WTC11 (cell line): ENCODE results near the gene LGALS4. TPM values are rescaled to one million over a fixed set of nuclear protein-coding genes. Genes with fewer than 3 reads are reported as not detected.

Source experiments
- ATAC-seq: fragments of 200-7000 bp; cut with Tn5 transposase; 2 replicates; pipeline ENCODE4 v1.10.0; 2021; ENCODE audit warnings: mild to moderate bottlenecking, moderate library complexity
- CTCF ChIA-PET: fragments of 300-600 bp; sonication (Branson Sonifier 250); formaldehyde crosslinking; loops from one replicate; lab custom pipeline; 2021; ENCODE audit warnings: antibody characterized with exemption; lab: Charles Lee
- POLR2A ChIA-PET: fragments of 350-600 bp; sonication (Branson Sonifier 250); formaldehyde crosslinking; loops from one replicate; lab custom pipeline; 2021; ENCODE audit warnings: antibody characterized with exemption; lab: Charles Lee
- DNase-seq: peaks from one replicate; pipeline ENCODE4 v3.0.0; 2021; ENCODE audit warnings: low spot score
- H3K27ac Mint-ChIP-seq: 2 replicates; pipeline ENCODE4 v1.8.0; 2021; ENCODE audit warnings: mixed read lengths
- H3K27me3 Mint-ChIP-seq: 2 replicates; pipeline ENCODE4 v1.8.0; 2021; ENCODE audit warnings: low read depth, mild to moderate bottlenecking, moderate library complexity, mixed read lengths
- H3K36me3 Mint-ChIP-seq: 2 replicates; pipeline ENCODE4 v1.8.0; 2021; ENCODE audit warnings: mixed read lengths
- H3K4me1 Mint-ChIP-seq: 2 replicates; pipeline ENCODE4 v1.8.0; 2022; ENCODE audit warnings: mixed read lengths
- H3K4me3 Mint-ChIP-seq: 2 replicates; pipeline ENCODE4 v1.8.0; 2021; ENCODE audit warnings: mild to moderate bottlenecking, moderate library complexity, mixed read lengths
- H3K9me3 Mint-ChIP-seq: 2 replicates; pipeline ENCODE4 v1.8.0; 2021; ENCODE audit warnings: mixed read lengths
- AFF4 ChIP-seq: sonication (generic); formaldehyde crosslinking; IDR thresholded peaks from 2 replicates; pipeline ENCODE4 v1.8.1; 2023; ENCODE audit warnings: mild to moderate bottlenecking, missing genetic modification reagents, borderline replicate concordance
- CBFB ChIP-seq: sonication (generic); formaldehyde crosslinking; IDR thresholded peaks from 2 replicates; pipeline ENCODE4 v1.8.1; 2022; ENCODE audit warnings: mild to moderate bottlenecking, low read depth, missing genetic modification reagents
- CTCF ChIP-seq: fragments of 200-600 bp; IDR thresholded peaks from 2 replicates; pipeline ENCODE4 v1.8.0; 2022; ENCODE audit warnings: antibody characterized with exemption
- ELF4 ChIP-seq: sonication (generic); formaldehyde crosslinking; IDR thresholded peaks from 2 replicates; pipeline ENCODE4 v1.8.1; 2022; ENCODE audit warnings: low read depth, mild to moderate bottlenecking, moderate library complexity, missing genetic modification reagents
- HMGXB4 ChIP-seq: sonication (generic); formaldehyde crosslinking; IDR thresholded peaks from 2 replicates; pipeline ENCODE4 v1.8.1; 2023; ENCODE audit warnings: mild to moderate bottlenecking, moderate library complexity, missing genetic modification reagents
- NFE2L1 ChIP-seq: sonication (generic); formaldehyde crosslinking; IDR thresholded peaks from 2 replicates; pipeline ENCODE4 v1.8.1; 2023; ENCODE audit warnings: missing genetic modification reagents
- NR3C1 ChIP-seq: sonication (generic); formaldehyde crosslinking; conservative IDR thresholded peaks from 2 replicates; pipeline ENCODE4 v1.8.1; 2023; ENCODE audit warnings: low read depth, mild to moderate bottlenecking, missing genetic modification reagents
- PRDM15 ChIP-seq: sonication (generic); formaldehyde crosslinking; IDR thresholded peaks from 2 replicates; pipeline ENCODE4 v1.8.0; 2022; ENCODE audit warnings: missing genetic modification reagents
- SMAD4 ChIP-seq: sonication (generic); formaldehyde crosslinking; IDR thresholded peaks from 2 replicates; pipeline ENCODE4 v1.8.0; 2022; ENCODE audit warnings: mild to moderate bottlenecking, missing genetic modification reagents
- TCF7 ChIP-seq: sonication (generic); formaldehyde crosslinking; IDR thresholded peaks from 2 replicates; pipeline ENCODE4 v1.8.0; 2022; ENCODE audit warnings: mild to moderate bottlenecking, low read depth, missing genetic modification reagents, moderate library complexity
- TEAD4 ChIP-seq: sonication (generic); formaldehyde crosslinking; IDR thresholded peaks from 2 replicates; pipeline ENCODE4 v1.8.0; 2022; ENCODE audit warnings: mild to moderate bottlenecking, missing genetic modification reagents
- TP53 ChIP-seq: sonication (generic); formaldehyde crosslinking; IDR thresholded peaks from 2 replicates; pipeline ENCODE4 v1.8.1; 2023; ENCODE audit warnings: mild to moderate bottlenecking, missing genetic modification reagents
- ZBTB21 ChIP-seq: sonication (generic); formaldehyde crosslinking; IDR thresholded peaks from 2 replicates; pipeline ENCODE4 v1.8.1; 2023; ENCODE audit warnings: mild to moderate bottlenecking, missing genetic modification reagents, borderline replicate concordance
- ZBTB43 ChIP-seq: sonication (generic); formaldehyde crosslinking; IDR thresholded peaks from 2 replicates; pipeline ENCODE4 v1.8.1; 2023; ENCODE audit warnings: mild to moderate bottlenecking, missing genetic modification reagents
- ZNF121 ChIP-seq: sonication (generic); formaldehyde crosslinking; IDR thresholded peaks from 2 replicates; pipeline ENCODE4 v1.8.0; 2023; ENCODE audit warnings: missing genetic modification reagents
- ZNF416 ChIP-seq: fragments of 250-450 bp; sonication (Bioruptor Pico); IDR thresholded peaks from 2 replicates; pipeline ENCODE4 v1.9.0; 2021; ENCODE audit warnings: mild to moderate bottlenecking, inconsistent platforms
- total RNA-seq: library from RNA; stranded (reverse); gene quantifications from 3 replicates; pipeline ENCODE4 v1.2.3, GENCODE V29; 2021
- TF ChIP-seq, protein P1 (sequence below): fragments of 250-450 bp; sonication (Bioruptor Pico); conservative IDR thresholded peaks from 2 replicates; pipeline ENCODE4 v1.9.0; 2021; ENCODE audit warnings: mild to moderate bottlenecking

Gene LGALS4
- total RNA-seq, 1 experiment from 2014 or later: 1.5 TPM

DNA sequence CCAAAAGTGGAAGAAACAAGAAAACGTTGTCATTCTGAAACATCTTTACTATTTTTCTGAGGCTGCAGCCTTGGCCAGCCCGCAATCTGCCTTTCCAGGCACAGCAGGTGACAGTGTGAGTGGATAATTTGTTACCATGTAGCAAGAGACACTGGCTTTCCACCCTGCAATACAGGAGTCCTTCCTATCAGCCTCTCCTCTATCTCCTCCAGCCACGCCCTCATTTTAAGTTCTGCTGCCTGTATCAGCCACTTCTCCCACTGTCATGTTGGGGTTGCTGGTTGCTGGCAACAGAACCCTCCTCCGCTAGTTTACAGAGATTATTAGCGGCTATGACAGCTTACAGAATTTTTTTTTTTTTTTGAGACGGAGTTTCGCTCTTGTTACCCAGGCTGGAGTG lies 31.7 kb downstream of the LGALS4 start (continued):
- TF ChIP-seq HMGXB4 (CRISPR knock-in tag): no peak
- no peak for TF ChIP-seq NR3C1
- no peak for TF ChIP-seq TEAD4
- no peak for TF ChIP-seq ZNF416 (CRISPR knock-in tag)
- no peak for TF ChIP-seq CTCF
- TF ChIP-seq ELF4 (CRISPR knock-in tag): no peak
- TF ChIP-seq, protein P1, sequence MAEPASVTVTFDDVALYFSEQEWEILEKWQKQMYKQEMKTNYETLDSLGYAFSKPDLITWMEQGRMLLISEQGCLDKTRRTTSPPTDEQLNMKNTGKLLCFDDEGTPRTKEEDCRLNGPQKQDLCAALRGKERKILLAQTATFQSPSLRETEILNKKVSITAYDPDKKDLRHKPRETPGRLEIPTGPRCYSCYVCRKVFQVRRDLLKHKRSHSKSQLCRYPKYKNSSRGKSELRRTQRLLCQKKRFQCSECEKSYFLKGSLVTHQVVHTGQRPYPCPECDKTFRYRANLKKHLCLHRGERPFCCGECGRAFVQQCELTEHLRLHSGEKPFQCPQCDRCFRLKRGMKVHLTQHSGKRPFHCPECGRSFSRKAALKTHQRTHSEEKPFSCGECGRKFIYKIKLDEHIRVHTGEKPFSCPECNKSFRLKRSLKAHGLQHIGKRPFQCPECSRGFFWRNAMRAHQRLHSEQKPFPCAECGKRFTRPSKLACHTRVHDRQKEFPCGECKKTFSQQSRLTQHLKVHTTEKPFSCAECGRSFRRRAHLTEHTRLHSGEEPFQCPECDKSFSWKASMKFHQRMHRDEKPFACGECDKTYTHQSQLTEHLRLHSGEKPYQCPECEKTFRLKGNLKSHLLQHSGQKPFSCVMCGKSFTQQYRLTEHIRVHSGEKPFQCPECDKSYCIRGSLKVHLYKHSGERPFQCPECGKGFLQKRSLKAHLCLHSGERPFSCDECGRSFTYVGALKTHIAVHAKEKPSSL (CRISPR knock-in tag): no peak
- TF ChIP-seq, all 79 proteins: peak for 0

DNA sequence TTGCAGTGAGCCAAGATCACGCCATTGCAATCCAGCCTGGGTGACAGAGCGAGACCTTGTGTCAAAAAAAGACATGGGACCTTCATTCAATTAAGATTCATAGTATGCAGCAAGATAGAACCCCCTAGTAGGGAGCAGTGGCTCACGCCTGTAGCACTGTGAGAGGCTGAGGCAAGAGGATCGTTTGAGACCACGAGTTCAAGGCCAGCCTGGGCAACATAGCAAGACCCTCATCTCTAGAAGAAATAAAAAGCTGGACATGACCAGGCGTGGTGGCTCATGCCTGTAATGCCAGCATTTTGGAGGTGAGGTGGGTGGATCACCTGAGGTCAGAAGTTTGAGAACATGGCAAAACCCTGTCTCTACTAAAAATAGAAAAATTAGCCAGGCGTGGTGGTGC lies 32.3 kb downstream of the LGALS4 start:
- DNase-seq (no peak), ATAC-seq (no peak)
- TF ChIP-seq TCF7 (no peak), AFF4 (CRISPR knock-in tag) (no peak), ZNF121 (CRISPR knock-in tag) (peak; percentile 72; the same call in 1 of the 2 replicates), ZBTB21 (CRISPR knock-in tag) (no peak)
- peaks cover 4% of the 10 kb centered on the region for H3K4me1 Mint-ChIP-seq
- H3K4me3 Mint-ChIP-seq: no peak overlapping the region
- ChIA-PET POLR2A (no interaction called here), CTCF (no interaction called here)
- H3K27me3 Mint-ChIP-seq: peaks cover 18% of the 10 kb centered on the region
- no peaks in the 10 kb centered on the region for H3K36me3 Mint-ChIP-seq
- H3K27ac Mint-ChIP-seq: no peak overlapping the region
- no peaks in the 10 kb centered on the region for H3K9me3 Mint-ChIP-seq

DNA sequence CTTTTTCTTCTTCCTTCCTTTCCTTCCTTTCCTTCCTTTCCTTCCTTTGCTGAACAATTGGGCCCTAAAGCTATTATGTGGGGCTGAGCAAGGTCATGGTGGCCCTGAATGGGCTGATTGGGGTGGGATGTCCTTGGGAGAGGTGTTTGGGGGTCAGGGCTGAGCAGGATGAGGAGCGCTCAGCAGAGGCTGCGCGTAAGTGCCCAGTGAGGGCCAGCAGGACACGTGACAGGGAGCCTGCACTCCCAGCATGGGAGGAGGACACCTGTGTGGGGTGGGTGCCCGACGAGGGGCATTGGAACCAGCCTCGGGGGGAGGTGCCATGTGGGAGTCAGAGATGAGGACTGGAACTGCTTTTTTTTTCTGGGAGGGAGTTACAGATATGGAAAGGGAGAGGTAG lies 34.0 kb downstream of the LGALS4 start:
- DNase-seq: no peak
- TF ChIP-seq NFE2L1 (CRISPR knock-in tag) (no peak), PRDM15 (no peak), SMAD4 (CRISPR knock-in tag) (no peak), CBFB (CRISPR knock-in tag) (no peak), TP53 (CRISPR knock-in tag) (no peak), ZNF416 (CRISPR knock-in tag) (no peak), ZBTB43 (CRISPR knock-in tag) (no peak)
- H3K4me1 Mint-ChIP-seq: peaks cover 4% of the 10 kb centered on the region
- H3K9me3 Mint-ChIP-seq: no peaks in the 10 kb centered on the region
- no peaks in the 10 kb centered on the region for H3K36me3 Mint-ChIP-seq
- H3K27ac Mint-ChIP-seq: no peak overlapping the region
- H3K27me3 Mint-ChIP-seq: peaks cover 13% of the 10 kb centered on the region
- ATAC-seq: no peak
- CTCF ChIA-PET: interaction anchor here (2.1 kb wide), 1 partner anchor 9 kb away, joined by 8 read pairs; no protein-coding TSS in a partner anchor
- POLR2A ChIA-PET: no interaction called here
- no peak overlapping the region for H3K4me3 Mint-ChIP-seq
